NCI-H748 (cell line): ENCODE results near the gene FAM222B.
"Not testable (repeated sequence)": the region's sequence is repeated elsewhere in the genome, so short reads cannot be mapped to it uniquely, and the experiment has no call there.

Source experiments
- DNase-seq: peaks from one replicate; lab custom pipeline; 2025; ENCODE audit not compliant: unreplicated experiment; lab: John Stamatoyannopoulos, UW

FAM222B gene

GRCh38 chr17:28871056-28871579 is 28.5 kb upstream of the FAM222B start:
- no peak for DNase-seq

GRCh38 chr17:28867276-28867675 is 24.7 kb upstream of the FAM222B start:
- no peak for DNase-seq

DNA sequence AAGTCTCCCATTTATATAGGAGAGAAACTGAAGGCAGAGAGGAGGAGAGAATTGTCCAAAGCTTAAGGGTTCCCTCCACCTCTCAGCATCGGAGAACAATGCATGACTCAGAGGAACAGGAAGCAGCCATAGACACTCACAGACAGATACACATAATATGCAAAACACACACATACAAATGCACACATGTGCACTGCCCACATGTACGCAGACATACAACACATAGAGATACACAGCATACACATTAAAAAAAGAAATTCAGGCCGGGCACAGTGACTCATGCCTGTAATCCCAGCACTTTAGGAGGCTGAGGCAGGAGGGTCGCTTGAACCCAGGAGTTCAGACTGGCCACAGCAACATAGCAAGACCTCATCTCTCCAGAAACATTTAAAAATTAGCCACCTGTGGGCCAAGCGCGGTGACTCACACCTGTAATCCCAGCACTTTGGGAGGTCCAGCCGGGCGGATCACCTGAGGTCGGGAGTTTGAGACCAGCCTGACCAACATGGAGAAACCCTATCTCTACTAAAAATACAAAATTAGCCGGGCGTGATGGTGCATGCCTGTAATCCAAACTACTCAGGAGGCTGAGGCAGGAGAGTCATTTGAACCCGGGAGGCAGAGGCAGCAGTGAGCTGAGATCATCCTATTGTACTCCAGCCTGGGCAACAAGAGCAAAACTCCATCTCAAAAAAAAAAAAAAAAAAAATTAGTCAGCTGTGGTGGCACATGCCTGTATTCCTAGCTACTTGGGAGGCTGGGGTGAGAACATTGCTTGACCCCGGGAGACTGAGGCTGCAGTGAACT is 23.6 kb upstream of the FAM222B start:
- DNase-seq, result no peak

DNA sequence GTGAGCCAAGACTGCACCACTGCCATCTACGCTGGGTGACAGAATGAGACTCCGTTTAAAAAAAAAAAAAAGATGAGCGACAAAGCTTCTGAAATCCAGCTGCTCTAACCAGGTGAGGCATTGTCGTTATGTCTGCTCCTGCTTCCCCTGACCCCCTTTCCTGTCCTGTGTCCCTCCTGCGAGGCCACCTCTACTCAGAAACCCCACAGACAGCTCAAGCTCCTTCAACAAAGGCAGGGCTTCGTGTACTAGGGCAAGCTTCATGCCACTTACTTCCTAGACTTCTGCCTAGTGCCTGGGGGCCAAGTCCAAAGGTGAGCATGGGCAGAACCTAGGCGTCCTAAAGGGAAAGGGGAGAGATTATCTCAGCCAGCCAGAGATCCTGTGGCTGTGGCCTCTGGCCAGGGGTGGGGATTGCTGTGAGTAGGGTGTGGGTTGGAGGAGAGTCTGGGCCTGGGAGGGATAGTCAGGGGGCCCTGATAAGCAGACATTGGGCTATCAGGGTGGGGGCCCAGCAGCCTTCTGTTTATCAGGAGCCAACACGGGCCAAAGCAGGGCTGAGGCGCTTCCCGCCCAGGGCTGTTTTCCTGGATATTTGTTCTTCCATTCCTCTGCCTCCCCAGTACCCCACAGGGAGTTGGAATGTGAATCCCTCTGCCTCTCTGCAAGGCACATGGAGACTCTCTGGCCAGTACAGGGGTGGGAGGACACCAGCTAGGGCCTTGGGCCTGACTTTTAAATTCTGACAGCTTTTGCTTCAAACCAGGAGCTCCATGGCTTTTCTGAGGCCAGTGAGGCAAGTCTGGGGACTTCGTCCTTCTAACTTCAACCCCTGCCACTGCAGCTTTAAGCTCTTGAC is 22.6 kb upstream of the FAM222B start:
- no peak for DNase-seq

DNA sequence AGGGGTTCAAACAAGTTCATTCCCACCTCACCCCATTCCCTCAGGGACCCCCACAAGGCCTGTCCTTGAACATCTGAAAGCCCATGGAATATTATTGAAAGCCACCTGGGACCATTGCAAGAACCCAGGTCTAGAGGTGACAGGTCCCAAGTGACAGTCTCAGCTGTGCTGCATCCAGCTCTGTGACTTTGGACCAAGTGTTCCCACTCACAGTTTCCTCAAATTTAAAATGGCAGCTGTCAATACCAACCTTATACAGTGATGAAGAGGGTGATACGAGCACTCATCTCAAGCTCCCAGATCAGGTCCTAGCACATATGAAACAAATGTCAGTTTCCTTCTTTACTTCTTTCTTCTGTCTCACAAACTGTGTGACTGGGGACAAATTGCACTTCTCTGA is 21.4 kb upstream of the FAM222B start:
- DNase-seq, result no peak

- DNase-seq, result no peak
Observed at GRCh38 chr17:28862561-28862960, 20.0 kb upstream of the FAM222B start.

DNA sequence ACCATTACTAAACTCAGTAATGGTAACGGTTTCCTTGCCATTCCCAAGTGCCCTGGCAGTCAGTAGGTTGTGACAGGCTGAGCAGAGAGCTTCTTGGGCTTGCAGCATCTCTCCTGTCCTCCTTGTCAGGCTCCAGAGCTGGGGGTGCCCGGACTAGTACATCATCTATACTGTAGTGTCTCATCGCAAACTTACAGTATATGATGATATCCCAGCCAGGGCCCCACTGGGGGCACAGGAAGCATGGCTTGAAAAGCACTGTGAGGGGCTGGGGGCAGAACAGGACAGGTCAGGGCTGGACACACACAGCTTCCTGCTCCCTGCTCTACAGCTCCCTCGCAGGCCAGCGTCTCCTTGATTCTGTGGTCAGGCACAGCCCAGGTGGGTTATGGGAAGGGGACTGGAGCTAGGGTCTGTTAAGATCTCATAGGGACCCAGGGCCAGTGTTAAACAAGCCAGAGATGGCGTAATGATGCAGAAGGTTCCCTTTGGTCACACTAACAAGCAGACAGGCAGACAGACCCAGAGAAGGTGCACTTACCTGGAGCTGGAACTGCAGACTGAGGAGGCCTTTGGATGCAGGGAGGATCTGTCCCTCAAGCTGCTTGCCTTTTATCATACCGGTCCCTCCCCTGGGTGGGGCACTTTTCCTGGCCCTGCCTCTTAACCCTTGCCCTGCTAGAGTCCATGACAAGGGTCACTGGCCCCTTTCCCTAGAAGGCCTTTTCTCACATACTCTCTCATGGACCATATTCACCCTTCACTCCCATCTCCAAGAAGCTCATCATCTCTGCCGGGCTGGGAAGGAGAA is 19.0 kb upstream of the FAM222B start:
- DNase-seq, result no peak

- no peak for DNase-seq
Observed at GRCh38 chr17:28860363-28860808, 17.8 kb upstream of the FAM222B start.

GRCh38 chr17:28858801-28859355 is 16.3 kb upstream of the FAM222B start:
- no peak for DNase-seq

DNA sequence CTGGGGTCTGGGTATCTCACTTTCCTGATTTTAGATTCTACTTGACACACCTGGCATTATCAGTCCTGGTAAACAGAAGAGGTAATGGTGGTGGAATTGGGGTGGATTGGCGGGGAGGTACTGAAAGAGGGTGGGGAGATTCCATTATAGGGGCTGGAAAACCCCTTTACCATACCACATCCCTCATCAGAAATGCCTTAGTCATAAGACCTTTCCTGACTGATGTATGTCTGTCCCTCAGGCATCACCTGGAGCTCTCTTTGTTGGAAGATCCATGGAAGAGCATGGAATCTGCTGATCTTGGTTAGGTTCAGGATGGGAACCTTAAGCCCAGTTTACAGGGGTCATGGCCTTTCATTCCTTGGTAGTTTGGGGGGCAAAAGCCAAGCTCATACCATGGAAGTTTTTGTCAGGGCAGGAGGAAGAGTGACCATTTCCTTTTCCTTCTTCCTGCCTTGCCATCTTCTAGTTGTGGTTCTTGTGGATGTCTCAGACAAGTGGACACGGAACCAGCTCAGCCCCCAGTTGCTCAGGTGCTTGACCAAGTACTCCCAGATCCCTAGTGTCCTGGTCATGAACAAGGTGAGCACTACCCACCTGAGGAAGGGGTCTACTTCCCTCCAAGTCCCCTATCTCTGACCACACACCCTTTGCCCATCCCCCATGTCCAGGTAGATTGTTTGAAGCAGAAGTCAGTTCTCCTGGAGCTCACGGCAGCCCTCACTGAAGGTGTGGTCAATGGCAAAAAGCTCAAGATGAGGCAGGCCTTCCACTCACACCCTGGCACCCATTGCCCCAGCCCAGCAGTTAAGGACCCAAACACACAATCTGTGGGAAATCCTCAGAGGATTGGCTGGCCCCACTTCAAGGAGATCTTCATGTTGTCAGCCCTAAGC is 15.6 kb upstream of the FAM222B start:
- DNase-seq, result no peak

DNA sequence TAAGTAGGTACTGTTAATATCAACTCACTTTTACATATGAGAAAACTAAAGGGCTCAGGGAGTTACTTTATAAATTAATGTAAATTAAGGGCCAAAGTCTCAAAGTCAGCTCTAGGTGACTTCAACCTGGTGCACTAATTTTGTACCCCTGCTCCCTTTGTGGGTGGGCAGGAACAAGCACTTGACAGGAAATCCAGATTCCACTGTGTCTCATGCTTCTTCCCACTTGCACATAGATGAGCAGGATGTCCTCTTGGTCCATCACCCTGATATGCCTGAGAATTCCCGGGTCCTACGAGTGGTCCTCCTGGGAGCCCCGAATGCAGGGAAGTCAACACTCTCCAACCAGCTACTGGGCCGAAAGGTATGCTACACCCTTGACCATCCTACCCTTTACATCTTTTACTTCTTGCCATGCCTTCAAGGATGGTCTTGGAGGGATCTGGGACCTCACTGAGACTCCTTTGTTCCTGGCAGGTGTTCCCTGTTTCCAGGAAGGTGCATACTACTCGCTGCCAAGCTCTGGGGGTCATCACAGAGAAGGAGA is 13.5 kb upstream of the FAM222B start:
- DNase-seq, result no peak

GRCh38 chr17:28855336-28855679 is 12.7 kb upstream of the FAM222B start:
- no peak for DNase-seq

- peak; percentile 93 for DNase-seq
Observed at GRCh38 chr17:28854457-28855335, 12.1 kb upstream of the FAM222B start, which contains the start of gene ERAL1. Gene ERAL1, plus strand, starts transcription at chr17:28855016. Its CDS starts 19 bp downstream, at chr17:28855035.

DNA sequence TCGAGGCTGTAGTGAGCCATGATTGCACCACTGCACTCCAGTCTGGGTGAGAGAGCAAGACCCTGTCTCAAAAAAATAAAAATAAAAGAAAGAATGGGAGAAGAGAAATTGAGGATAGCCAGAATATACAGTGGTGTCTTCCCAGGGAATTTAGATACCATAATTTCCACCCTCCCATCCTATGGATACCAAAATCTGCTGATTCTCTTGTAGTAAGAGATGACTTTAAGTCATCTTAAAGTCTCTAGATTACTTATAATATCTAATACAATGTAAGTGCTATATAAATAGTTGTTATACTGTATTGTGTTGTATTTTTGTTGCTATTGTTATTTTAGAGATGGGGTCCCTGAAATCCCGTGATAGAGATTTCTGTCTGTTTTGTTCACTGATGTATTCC is 10.7 kb upstream of the FAM222B start:
- no peak for DNase-seq

- peak; percentile 21 for DNase-seq
Observed at GRCh38 chr17:28849281-28849680, 6.7 kb upstream of the FAM222B start.

- DNase-seq, result peak; percentile 26
Observed at GRCh38 chr17:28848667-28849066, 6.1 kb upstream of the FAM222B start.

- not testable (repeated sequence) for DNase-seq
Observed at GRCh38 chr17:28846699-28847098, 4.1 kb upstream of the FAM222B start.

DNA sequence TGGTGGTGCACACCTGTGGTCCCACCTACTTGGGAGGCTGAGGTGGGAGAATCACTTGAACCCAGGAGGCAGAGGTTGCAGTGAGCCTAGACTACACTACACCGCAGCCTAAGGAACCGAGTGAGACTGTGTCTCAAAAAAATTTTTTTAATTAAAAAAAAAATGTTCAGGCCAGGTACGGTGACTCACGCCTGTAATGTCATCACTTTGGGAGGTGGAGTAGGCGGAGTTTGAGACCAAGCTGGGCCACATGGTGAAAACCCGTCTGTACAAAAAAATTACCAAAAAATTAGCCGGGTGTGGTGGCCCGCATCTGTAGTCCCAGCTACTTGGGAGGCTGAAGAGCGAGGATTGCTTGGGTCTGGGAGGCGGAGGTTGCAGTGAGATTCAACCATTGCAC is 3.6 kb upstream of the FAM222B start:
- DNase-seq, result no peak

- DNase-seq, result no peak
Observed at GRCh38 chr17:28843816-28844148, 1.2 kb upstream of the FAM222B start.
